Measurements from ENCODE around the gene PPT2.
A peak's percentile ranks its signal among the peaks of the same experiment; 100 is the strongest.
"Not testable (repeated sequence)": the region's sequence is repeated elsewhere in the genome, so short reads cannot be mapped to it uniquely, and the experiment has no call there.

PPT2 gene

DNA sequence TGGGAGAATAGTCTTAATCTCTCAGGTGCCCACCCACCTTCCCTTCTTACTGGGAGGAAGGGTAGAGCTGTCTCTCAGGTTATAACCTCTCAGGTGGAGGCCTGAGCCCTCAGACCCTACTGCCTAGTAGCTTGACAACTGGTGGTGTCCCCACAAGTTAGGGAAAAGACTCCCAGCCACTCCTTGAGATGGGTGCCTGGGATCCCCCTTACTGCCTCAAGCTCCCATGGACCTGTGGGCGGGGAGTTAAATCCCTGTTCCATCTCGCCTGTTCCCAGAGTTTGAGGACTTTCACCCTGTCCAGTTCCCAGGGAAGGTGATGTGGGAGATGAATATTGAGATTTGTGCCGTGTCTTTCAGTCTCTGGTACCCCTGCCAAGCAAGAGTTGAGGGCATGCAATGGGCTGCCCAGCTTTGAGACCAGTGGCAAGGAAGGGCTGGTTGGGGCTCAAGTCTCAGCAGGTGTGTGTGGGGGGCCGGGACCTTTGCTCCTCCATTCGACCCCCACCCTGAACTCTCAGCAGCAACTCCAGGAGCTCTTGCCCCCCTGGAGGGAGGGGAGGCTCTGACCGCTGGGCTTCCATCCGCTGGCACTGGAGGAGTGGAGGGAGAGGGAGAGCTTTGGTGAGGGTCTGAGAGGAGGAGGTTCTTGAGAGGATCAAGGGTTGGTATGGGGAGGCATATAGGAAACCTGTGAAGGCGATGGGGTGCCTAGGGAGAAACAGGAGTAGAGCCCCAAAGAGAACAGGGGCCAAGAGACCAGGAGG lies 37.2 kb downstream of the PPT2 start:
- no peak for DNase-seq

DNA sequence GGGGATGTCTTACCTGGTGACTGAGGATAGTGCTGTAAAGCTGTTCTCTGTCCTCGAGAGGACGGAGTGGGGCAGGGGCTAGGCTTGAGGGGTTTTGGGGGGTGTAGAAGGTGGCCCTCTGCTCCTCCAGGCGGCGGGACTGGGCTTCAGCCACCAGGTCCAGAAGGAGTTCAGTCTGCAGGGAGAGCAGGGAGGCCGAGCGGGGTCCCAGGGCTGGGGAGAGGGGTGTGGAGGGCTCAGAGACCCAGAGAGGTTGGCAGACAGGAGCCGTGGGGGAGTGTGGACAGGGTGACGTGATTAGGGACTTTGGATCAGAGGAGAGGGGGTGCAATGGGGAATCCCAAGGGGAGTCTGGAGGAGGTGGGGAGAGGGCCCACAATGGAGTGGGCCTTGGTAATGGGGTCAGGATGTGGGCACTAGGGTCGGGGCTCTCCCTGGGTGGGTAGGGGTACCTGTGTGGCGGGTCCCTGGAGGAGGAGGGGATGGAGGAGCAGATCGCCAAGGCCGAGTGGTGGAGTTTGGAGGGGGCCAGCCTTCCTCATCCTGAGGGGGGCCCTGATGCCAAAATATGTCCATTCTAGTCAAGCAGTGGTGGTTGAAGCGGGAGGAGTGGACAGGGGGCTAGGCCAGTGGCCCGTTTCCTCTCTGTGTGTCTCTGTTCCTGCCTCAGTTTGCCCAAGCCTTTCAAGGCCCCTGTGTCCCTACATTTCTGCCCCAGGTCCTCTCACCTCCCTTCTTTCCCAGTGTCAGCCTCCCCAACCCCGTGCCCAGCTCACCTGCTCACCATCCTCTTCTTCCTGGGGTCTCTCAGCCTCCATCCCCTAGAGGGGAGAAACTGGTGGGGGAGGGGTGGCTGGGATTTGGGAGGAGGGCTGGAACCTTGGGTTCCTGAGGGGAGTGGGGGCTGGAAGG lies 38.0 kb downstream of the PPT2 start:
- DNase-seq, result no peak

DNA sequence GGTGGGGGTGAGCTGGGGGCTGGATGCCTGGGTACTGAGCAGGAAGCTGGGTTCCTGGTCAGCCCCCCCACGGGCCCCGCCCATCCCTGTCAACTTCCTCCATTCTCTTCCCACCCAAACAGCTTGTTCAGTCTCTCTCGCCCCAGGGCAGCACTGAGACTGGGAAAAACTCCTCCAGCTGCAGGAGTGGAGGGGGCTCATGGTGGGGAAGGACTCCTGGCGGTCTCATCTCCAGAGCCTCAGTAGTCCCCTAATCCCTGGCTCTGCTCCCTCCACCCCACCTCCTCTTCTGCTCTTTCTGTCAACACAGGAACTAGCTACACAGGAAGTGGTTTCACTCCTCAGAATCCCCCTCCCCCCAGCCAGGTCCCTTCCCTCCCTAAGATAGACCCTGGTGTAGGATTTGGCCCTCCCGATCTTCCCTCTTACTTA lies 38.7 kb downstream of the PPT2 start, which contains the start of gene GPSM3:
Gene GPSM3, minus strand, starts transcription at position 36 of the 432 bp plus-strand sequence. CDS start 130 bp downstream, outside the sequence.
- DNase-seq, result peak; percentile 72

DNA sequence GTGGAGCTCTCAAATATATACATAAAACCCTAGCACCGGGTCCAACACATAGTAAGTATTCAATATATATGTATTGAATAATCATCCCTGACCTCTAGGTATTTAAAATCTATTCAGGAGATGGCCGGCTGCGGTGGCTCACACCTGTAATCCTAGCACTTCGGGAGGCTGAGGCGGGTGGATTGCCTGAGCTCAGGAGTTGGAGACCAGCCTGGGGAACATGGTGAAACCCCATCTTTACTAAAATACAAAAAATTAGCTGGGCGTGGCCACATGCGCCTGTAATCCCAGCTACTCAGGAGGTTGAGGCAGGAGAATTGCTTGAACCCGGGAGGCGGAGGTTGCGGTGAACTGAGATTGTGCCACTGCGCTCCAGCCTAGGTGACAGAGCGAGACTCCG lies 39.2 kb downstream of the PPT2 start:
- DNase-seq, result not testable (repeated sequence)

DNA sequence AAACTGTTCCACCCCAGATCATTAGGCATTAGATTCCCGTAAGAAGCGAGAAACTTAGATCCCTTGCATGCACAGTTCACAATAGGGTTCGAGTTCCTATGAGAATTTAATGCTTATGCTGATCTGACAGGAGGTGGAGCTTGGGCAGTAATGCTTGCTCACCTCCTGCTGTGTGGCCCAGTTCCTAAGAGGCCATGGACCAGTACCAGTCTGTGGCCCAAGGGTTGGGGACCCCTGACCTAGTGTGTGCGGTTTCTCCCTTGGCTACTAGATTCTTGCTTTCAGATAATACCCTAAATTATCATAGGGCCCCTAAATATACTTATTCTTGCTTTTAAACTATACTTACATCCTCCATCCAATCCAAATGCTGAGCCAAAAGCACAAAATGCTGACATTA lies 40.4 kb downstream of the PPT2 start:
- DNase-seq, result no peak

DNA sequence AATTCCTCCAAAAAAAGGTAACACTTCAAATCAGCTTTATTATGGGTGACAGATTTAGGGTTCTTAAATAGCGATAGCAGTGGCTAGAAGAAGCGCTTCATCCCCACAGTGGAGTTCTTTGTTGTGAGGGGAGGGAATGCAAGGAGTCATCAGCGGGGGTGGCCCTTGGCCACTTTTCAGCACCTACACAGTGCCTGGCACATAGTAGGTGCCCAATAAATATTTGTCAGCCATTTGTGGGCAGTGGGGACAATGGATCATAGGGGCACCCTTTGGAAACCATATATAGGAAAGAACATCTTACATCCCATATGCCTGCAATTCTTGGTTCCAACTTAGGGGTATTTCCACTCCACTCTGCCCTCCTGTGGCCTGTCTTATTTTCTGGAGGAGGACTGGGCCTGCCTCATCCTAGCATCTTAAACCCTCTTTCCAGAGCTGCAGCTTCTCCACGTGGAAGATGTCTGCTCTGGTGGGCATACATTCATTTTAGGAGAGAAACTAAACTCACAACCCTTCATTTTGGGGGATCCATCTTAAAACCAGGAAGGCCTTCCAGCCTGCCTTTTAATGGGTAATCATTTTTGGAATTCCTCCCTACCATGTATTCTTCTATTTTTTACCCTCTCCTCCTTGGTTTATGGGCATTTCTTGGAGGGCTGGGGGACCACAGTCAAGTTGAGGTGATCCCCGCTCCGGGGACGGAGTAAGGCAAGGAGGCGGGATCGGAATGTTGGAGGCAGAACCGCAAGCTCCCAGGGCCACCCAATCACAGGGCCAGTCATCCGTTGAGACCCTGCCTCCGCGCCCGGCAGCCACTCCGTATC lies 41.1 kb downstream of the PPT2 start:
- DNase-seq, result peak; percentile 48

DNA sequence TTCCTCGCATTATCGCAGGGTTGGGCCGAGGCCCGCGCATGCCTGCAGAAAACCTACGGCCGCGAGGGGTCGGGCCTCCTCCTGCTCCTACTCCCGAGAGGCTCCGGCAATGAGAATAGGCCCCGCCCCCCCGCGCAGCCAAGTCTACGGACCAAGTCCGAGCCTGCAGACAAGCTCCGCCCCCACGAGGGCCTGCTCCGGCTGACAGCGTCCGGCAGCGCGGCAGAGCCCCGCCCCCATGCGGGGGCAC lies 41.6 kb downstream of the PPT2 start:
- peak; percentile 100 for DNase-seq

DNA sequence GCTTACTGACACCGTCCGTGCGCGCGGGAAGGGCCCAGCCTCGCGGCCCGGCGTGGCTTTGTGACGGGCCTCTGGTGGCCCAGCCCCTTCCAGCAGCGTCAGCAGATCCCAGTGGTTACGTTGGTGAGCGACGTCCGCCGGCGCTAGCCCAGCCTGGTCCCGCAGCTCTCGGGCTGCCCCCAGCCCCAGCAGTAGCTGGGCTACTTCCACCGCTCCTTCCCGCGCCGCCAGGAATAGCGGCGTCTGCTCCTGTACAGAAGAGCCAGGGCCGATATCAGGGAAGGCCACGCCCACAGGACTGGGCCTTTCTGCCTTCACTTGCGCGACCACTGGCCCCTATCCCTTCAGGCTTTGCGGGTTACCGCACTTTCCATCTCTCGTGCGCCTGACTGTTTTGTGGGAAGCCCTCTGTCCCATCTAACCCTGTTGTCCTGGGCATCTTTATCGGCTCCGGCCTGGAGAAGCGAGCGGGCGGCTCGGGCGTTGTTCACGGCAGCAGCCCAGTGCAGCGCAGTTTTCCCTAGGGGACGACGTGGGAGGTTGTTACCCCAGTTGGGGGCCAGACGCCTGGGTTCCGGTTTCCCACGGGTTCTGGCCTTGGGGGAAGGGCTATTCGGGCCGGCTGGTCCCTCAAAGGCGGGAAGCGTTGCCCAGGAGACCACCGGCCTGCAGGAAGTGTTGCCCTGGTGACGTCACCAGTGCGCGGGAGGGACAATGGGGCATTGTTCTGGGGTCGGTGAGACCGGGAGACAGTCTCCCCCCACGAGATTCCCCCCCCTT lies 42.2 kb downstream of the PPT2 start:
- DNase-seq, result peak; percentile 72

DNA sequence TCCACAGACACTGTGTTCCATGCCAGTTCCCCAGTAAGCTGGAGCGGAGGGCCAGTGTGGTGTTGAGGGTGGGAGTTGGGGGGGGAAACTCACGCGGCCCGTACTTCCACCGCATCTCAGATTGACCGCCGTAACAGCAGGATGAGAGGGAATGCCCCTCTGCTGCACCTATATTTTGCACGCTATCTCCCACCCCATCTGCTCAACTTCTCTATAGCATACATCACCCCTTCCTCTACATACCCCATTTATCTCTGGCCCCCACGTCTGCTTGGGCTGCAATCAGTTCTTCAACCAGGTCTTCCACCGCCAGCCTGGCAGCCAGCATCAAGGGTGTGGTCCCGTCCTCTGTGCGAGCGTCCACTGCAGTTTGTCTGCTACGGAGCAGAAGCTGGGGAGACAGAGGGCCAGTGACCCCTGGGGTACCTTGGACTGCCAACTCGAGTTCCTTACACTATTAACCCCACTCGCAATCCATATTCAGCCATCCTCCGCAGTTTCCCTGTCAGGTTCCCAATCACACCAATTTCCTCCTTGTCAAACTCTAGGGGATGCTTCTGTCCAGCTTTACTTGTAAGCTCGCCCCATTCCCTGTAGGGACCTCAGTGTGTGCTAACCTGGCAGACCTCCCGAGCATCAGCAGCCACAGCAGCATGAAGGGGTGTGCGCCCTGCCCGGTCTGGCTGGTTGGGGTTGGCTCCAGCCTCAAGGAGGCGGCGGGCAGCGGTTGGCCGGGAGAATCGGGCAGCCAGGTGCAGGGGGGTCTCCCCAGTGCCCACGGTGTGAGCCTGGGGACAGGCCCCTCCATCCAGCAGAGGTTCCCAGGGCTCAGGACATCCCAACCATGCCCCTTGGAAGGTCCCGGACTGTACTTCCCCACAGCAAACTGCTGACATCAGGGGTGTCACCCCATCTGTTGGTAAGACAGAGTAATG lies 43.0 kb downstream of the PPT2 start:
- no peak for DNase-seq

DNA sequence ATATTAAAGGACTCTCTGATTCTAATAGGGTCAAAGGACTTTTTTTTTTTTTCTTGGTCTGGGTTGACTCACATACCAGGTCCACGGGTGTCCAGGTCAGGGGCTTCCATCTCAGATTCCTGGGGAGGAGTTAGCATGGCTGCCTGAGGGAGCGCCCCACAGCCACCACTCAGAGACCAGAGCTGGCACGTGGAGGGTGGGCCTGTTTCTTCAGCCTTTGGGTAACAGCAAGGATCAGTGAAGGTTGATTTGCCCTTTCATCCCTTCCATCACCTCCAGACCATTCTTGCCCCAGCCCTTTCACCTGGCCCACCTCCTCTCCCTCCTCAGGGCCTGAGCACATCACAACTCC lies 44.4 kb downstream of the PPT2 start:
- no peak for DNase-seq

DNA sequence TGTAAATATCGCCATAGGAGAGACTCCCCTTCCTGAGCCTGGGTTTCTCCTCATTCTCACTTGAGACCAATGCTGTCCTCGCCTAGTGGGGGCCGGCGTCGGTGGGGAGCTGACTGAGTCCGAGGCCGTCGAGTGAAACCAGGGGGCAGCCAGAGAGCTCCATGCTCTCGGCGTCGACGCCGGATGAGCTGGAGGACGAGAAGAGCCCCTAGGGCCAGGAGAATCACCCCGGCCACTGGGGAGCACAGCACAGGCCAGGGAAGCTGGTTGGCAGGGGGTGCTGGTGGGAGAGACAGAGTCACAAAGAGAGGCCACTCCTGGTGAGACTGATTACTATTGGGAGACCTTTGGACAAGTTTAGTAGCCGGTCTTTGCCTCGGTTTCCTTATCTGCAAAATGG lies 44.9 kb downstream of the PPT2 start:
- no peak for DNase-seq

DNA sequence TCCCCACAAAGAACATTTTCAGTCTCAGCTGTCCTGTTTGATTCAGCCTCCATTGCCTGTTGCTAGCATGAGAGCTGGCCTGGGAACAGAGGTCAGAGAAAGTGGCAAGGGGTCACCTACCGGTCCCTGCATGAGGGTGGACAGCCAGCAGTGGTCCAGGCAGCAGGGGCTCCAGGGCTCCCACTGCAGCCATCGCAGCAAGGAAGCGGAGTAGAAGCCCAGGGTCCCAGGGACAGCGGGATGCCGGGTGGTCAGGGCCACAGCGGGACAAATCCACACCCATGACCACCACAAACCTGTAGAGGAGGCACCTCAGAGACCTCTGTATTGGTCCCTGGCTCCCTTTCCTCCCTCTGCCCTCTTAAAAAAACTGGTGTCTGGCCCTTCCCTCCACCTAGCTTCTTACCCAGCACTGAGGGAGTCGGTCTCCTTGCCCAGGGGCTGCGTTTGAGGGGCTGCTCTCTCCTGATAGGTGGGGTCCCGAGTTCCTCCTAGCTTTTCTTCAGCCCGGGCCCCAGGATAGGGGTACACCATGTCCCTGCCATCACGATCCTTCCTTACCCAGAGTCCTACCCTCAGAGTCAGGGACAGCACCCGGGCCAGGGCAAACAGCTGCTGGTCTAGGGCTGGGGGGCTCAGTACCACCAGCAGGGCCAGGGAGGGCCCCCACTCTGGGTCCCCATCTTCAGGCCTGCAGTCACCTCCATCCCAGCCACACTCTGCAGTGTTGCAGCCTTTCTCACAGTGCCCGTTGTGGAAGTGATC lies 47.0 kb downstream of the PPT2 start:
- no peak for DNase-seq

DNA sequence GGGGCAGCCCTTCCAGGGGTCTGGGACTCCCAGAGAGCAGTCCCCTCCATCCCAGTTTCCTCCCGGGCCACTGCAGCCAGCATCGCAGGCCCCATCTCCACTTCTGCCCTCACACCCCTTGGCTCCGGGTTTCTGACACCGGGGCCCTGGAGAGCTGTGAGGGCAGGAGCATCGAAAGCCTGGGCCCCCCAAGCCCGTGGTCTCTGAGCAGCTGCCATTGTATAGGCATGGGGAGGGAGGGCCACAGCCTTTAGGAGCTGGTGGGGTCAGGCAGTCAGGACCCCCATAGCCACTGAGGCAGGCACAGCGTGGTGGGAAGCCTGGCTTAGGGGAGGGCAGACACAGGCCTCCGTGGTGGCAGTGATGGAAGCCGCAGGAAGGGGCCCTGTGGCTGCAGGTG lies 48.2 kb downstream of the PPT2 start:
- no peak for DNase-seq

DNA sequence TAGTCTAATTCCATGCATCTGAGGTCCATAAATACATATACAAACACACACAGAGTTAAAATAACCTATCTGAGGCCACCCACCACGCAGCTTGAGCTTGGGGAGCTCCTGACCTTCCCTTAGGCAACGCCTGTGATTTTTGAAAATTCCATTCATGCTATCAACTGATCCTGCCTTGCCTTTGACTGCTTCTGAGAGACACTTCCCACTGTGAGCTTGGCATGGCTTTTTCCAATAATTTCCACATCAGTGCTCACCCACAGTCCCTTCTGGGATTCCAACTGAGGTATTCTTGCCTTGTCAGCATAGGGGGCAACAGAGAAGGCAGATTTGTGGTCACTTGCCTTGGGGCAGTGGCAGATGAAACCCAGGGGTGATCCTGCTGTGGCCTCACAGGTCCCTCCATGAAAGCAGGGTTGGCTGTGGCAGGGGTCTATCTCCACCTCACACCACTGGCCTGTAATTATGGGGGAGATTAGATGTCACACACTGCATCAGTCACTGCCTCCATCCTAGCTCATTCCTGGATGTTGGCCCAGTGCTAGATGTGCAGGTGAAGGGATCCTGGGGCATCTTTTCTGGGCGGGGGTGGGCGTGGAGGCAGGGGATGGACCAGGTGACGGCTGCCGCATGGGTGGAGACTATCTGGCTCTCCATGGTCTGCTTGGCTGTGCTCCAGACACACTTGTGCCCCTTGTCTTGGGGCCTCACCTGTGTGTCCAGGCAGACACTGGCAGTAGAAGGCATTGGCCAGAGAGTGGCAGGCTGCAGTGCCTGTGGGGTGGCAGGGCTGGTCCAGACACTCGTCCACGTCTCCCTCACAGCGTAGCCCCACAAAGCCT lies 49.7 kb downstream of the PPT2 start:
- DNase-seq, result no peak

DNA sequence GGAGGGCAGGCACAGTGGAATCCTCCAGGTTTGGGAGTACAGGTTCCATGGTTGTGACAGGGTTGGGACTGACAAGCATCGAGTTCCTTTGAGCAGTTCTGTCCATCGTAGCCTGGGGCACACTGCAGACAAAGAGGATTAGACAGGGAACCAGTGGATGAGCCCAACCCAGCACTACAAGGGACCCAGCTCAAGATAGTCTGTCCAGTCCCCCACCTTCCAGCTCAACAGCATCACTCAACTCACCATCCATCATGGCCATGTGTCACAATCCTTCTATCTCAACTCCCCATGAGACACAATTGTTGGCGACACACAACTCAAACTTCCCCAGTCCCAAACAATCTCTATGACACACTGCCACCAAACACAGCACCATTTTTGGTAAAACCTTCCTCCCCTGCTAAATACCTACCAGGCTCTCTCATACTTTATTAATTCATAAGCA lies 50.4 kb downstream of the PPT2 start:
- no peak for DNase-seq

DNA sequence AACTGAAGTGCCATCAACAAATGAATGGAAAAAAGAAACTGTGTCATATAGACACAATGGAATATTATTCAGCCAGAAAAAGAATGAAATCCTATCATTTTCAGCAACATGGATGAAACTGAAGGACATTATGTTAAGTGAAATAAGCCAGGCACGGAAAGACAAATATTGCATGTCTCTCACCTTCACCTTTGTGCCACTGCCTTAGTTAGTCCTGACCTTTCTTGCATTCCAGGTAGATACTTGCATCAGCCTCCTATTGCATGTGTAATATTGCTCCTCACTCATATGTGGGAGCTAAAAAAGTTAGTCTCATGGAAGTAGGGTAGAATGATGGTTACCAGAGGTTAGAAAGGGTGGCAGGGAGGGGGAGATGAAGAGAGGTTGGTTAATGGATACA lies 55.1 kb downstream of the PPT2 start:
- no peak for DNase-seq

DNA sequence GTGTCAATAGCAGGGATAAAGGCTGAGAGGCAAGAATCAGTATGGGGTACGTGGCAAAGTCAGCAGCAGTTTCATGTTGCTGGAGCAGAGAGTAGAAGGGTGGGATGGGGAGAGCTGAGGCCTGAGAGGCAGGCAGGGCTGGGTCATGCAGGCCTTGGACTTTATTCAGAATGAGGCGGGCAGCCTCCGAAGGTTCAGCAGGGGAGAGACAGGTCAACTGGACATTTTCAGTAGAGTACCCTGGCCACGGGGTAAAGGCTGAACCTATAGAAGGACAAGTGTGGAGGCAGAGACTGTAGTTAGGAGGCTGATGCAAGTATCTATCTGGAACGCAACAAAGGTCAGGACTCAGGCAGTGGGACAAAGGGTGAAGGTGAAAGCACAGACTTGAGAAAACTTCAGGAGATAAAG lies 56.3 kb downstream of the PPT2 start:
- DNase-seq, result no peak

DNA sequence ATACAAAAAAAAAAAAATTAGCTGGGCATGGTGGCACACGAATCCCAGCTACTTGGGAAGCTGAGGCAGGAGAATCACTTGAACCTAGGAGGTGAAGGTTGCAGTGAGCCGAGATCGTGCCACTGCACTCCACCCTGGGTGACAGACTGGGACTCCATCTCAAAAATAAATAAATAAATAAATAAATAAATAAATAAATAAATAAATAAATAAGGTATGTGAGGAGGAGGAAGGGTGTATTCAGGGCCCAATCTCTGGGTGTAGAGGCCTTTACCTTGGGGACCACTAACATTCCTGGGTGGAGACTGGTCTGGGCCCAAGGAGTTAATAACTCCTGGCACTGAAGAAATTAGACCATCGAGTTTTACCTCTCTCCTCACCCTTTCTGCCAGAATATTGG lies 57.5 kb downstream of the PPT2 start:
- not testable (repeated sequence) for DNase-seq

DNA sequence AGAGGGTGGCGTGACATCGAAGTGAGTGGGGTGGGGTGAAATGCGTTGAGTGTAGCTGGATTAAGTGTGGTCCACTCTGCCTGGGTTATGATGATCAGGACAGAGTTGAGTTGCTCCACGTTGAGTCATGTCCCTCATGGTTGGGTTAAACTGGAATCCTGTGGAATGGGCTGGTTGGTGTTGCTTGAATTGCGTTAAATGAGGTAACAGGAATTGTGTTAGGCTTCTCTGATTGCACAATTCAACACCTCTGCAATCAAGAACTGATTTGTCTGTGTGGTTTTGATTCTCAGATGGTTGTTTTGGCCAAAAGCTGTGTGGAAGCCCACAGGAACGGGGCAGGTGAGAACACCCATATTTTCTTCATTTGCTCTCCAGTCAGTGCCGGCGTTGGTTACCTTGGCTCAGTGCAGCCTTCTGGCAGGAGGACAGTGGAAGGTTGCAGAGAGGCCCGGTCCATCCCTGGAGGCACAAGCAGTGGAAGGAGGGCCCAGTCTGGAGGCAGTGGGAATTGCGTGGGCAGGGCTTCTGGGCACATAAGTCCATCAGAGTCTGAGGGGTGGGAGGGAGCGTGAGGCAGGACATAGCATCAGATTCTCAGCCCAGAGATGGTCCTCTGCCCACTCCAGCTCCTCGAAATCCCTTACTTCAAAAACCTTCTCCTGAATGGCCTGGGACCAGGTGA lies 58.3 kb downstream of the PPT2 start:
- DNase-seq, result no peak

Measured in activated CD4-positive, alpha-beta T cell treated with anti-CD3 and anti-CD28 coated beads, Interleukin-2, amount 50 U/mL, for 16 hours (primary cell).